HEK293 (cell line): ENCODE results near the gene SIN3A.
A peak's percentile ranks its signal among the peaks of the same experiment; 100 is the strongest.

Experiments
- CTCF ChIA-PET: fragments of 350-600 bp; formaldehyde crosslinking; extraction: SDS; loops from one replicate; lab custom pipeline; 2021; ENCODE audit warnings: antibody characterized with exemption; lab: Yijun Ruan, JAX
- POLR2A ChIA-PET: fragments of 300-600 bp; formaldehyde crosslinking; extraction: SDS; loops from one replicate; lab custom pipeline; 2020; ENCODE audit warnings: antibody characterized with exemption, inconsistent platforms; lab: Yijun Ruan, JAX
- H3K27ac ChIP-seq: fragments of 200-500 bp; sonication (Bioruptor generic); 2 replicates; pipeline ENCODE4 v1.5.1; 2014; ENCODE audit warnings: low read depth, low read length, control low read depth, inconsistent platforms; ENCODE audit errors: extremely low read depth
- H3K36me3 ChIP-seq, 2 experiments: fragments of 200-500 bp in 1 of 2; sonication (Bioruptor generic) in 1 of 2; 1 replicate in 1 of 2; 2 replicates in 1 of 2; pipeline ENCODE4 v1.5.1; 2014 to 2017; ENCODE audit warnings: inconsistent platforms in 2 of 2, low read length in 2 of 2; ENCODE audit not compliant: control insufficient read depth in 2 of 2, insufficient read depth in 1 of 2
- H3K4me1 ChIP-seq: fragments of 200-500 bp; sonication (Bioruptor generic); 2 replicates; pipeline ENCODE4 v1.5.1; 2014; ENCODE audit warnings: mild to moderate bottlenecking, low read length, inconsistent platforms; ENCODE audit not compliant: control insufficient read depth, insufficient read depth
- H3K4me3 ChIP-seq: 2 replicates; pipeline ENCODE4 v1.5.1; 2011; ENCODE audit warnings: low read depth, mild to moderate bottlenecking, control low read depth, low read length, moderate library complexity
- H3K9me3 ChIP-seq: fragments of 200-500 bp; sonication (Bioruptor generic); 2 replicates; pipeline ENCODE4 v1.5.1; 2014; ENCODE audit warnings: low read depth, low read length, inconsistent platforms; ENCODE audit not compliant: control insufficient read depth, insufficient read depth
- BCL11B ChIP-seq: fragments of 450-650 bp; formaldehyde crosslinking; IDR thresholded peaks from 2 replicates; pipeline ENCODE4 v1.5.1; 2016; ENCODE audit warnings: low read depth, missing biosample characterization, missing genetic modification characterization
- KLF1 ChIP-seq: fragments of 450-650 bp; formaldehyde crosslinking; IDR thresholded peaks from 2 replicates; pipeline ENCODE4 v1.5.1; 2016; ENCODE audit warnings: missing biosample characterization, missing genetic modification characterization
- KLF16 ChIP-seq: fragments of 450-650 bp; formaldehyde crosslinking; IDR thresholded peaks from 2 replicates; pipeline ENCODE4 v1.5.1; 2017; ENCODE audit warnings: missing biosample characterization, missing genetic modification characterization
- KLF7 ChIP-seq: fragments of 450-650 bp; formaldehyde crosslinking; IDR thresholded peaks from 2 replicates; pipeline ENCODE4 v1.5.1; 2016; ENCODE audit warnings: missing biosample characterization, missing genetic modification characterization, borderline replicate concordance
- RBAK ChIP-seq: fragments of 450-650 bp; formaldehyde crosslinking; IDR thresholded peaks from 2 replicates; pipeline ENCODE4 v1.5.1; 2016; ENCODE audit warnings: missing biosample characterization, missing genetic modification characterization
- SCRT2 ChIP-seq: fragments of 450-650 bp; formaldehyde crosslinking; IDR thresholded peaks from 2 replicates; pipeline ENCODE4 v1.5.1; 2016; ENCODE audit warnings: missing biosample characterization, missing genetic modification characterization
- SP2 ChIP-seq: fragments of 450-650 bp; formaldehyde crosslinking; IDR thresholded peaks from 2 replicates; pipeline ENCODE4 v1.5.1; 2016; ENCODE audit warnings: missing biosample characterization, missing genetic modification characterization
- ZBTB1 ChIP-seq: fragments of 450-650 bp; formaldehyde crosslinking; IDR thresholded peaks from 2 replicates; pipeline ENCODE4 v1.5.1; 2016; ENCODE audit warnings: missing biosample characterization, missing genetic modification characterization
- ZBTB44 ChIP-seq: fragments of 450-650 bp; IDR thresholded peaks from 2 replicates; pipeline ENCODE4 v1.5.1; 2018; ENCODE audit warnings: missing biosample characterization, mild to moderate bottlenecking, missing genetic modification characterization
- ZFP41 ChIP-seq: fragments of 450-650 bp; formaldehyde crosslinking; IDR thresholded peaks from 2 replicates; pipeline ENCODE4 v1.5.1; 2016; ENCODE audit warnings: missing biosample characterization, missing genetic modification characterization, borderline replicate concordance
- ZNF121 ChIP-seq: fragments of 450-650 bp; formaldehyde crosslinking; IDR thresholded peaks from 2 replicates; pipeline ENCODE4 v1.5.1; 2016; ENCODE audit warnings: missing biosample characterization, missing genetic modification characterization
- ZNF366 ChIP-seq: fragments of 450-650 bp; formaldehyde crosslinking; conservative IDR thresholded peaks from 2 replicates; pipeline ENCODE4 v1.5.1; 2016; ENCODE audit warnings: missing biosample characterization, missing genetic modification characterization
- ZNF404 ChIP-seq: fragments of 450-650 bp; formaldehyde crosslinking; IDR thresholded peaks from 2 replicates; pipeline ENCODE4 v1.5.1; 2017; ENCODE audit warnings: missing biosample characterization, missing genetic modification characterization
- ZNF488 ChIP-seq: fragments of 450-650 bp; formaldehyde crosslinking; IDR thresholded peaks from 2 replicates; pipeline ENCODE4 v1.5.1; 2016; ENCODE audit warnings: missing biosample characterization, missing genetic modification characterization
- ZNF561 ChIP-seq: fragments of 450-650 bp; IDR thresholded peaks from 2 replicates; pipeline ENCODE4 v1.5.1; 2018; ENCODE audit warnings: missing biosample characterization, missing genetic modification characterization, borderline replicate concordance
- ZNF580 ChIP-seq: fragments of 450-650 bp; formaldehyde crosslinking; IDR thresholded peaks from 2 replicates; pipeline ENCODE4 v1.5.1; 2016; ENCODE audit warnings: missing biosample characterization, missing genetic modification characterization
- ZNF76 ChIP-seq: fragments of 450-650 bp; formaldehyde crosslinking; IDR thresholded peaks from 2 replicates; pipeline ENCODE4; 2016; ENCODE audit warnings: low read depth, missing biosample characterization, missing genetic modification characterization, borderline replicate concordance
- ZSCAN5A ChIP-seq: fragments of 450-650 bp; formaldehyde crosslinking; IDR thresholded peaks from 2 replicates; pipeline ENCODE4 v1.5.1; 2016; ENCODE audit warnings: missing biosample characterization, missing genetic modification characterization
- TF ChIP-seq, protein P1 (sequence below): fragments of 450-650 bp; formaldehyde crosslinking; IDR thresholded peaks from 2 replicates; pipeline ENCODE4 v1.5.1; 2016; ENCODE audit warnings: missing biosample characterization, missing genetic modification characterization
- TF ChIP-seq, protein P2 (sequence below): fragments of 450-650 bp; formaldehyde crosslinking; IDR thresholded peaks from 2 replicates; pipeline ENCODE4 v1.5.1; 2016; ENCODE audit warnings: missing biosample characterization, missing genetic modification characterization
- TF ChIP-seq, protein P3 (sequence below): fragments of 450-650 bp; formaldehyde crosslinking; IDR thresholded peaks from 2 replicates; pipeline ENCODE4 v1.5.1; 2016; ENCODE audit warnings: missing biosample characterization, missing genetic modification characterization

The SIN3A gene

DNA sequence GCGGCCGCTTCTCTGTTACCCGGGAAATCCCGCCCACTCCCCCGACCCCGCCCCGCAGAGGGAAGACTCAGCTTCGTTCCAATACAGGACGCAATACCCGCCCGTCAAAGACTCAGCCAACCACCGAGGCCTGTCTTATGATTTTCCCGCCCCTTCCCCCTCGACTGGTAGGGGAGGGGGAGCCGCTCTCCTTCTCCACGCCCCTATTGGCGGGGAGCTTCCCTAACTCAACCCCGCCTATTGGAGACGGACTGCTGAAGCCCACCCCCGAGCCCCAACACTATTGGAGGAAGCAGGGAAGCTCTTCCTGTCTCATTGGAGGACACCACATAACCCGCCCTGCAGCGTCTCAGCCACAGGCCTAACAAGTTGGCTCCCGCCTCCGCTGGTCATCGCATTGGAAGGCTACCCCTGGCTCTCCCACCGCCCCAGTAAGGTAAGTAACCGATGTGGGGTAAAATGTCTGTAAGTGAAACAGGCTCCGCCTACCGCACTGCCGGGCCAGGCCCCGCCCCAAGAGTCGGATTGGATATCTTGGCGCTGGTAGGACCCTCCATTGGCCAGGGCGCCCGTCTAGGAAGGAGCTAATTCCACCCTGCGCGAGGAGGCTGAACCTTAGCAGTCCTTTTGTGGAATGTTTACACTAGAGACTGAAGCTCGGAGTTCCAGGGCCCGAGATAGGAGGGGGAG, at the start of gene SIN3A (continued):
- TF ChIP-seq ZSCAN5A (no peak), SCRT2 (tag by site-specific recombination) (peak; percentile 46; the same call in 1 of the 2 replicates), ZNF404 (no peak), SP2 (tag by site-specific recombination) (peak; percentile 95), ZNF561 (no peak), KLF16 (tag by site-specific recombination) (no peak; the same call in 1 of the 2 replicates), KLF7 (tag by site-specific recombination) (no peak), BCL11B (tag by site-specific recombination) (no peak), RBAK (tag by site-specific recombination) (no peak), ZNF580 (tag by site-specific recombination) (0 out of 2 replicates have a peak, but pooled peaks have one; percentile 38), ZFP41 (no peak), ZNF76 (peak; percentile 34; the same call in 1 of the 2 replicates), KLF1 (tag by site-specific recombination) (peak; percentile 48; the same call in 1 of the 2 replicates)
- TF ChIP-seq, protein P1, sequence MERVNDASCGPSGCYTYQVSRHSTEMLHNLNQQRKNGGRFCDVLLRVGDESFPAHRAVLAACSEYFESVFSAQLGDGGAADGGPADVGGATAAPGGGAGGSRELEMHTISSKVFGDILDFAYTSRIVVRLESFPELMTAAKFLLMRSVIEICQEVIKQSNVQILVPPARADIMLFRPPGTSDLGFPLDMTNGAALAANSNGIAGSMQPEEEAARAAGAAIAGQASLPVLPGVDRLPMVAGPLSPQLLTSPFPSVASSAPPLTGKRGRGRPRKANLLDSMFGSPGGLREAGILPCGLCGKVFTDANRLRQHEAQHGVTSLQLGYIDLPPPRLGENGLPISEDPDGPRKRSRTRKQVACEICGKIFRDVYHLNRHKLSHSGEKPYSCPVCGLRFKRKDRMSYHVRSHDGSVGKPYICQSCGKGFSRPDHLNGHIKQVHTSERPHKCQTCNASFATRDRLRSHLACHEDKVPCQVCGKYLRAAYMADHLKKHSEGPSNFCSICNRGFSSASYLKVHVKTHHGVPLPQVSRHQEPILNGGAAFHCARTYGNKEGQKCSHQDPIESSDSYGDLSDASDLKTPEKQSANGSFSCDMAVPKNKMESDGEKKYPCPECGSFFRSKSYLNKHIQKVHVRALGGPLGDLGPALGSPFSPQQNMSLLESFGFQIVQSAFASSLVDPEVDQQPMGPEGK (tag by site-specific recombination), result peak; percentile 78
- TF ChIP-seq, protein P2, sequence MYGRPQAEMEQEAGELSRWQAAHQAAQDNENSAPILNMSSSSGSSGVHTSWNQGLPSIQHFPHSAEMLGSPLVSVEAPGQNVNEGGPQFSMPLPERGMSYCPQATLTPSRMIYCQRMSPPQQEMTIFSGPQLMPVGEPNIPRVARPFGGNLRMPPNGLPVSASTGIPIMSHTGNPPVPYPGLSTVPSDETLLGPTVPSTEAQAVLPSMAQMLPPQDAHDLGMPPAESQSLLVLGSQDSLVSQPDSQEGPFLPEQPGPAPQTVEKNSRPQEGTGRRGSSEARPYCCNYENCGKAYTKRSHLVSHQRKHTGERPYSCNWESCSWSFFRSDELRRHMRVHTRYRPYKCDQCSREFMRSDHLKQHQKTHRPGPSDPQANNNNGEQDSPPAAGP, result peak; percentile 6; the same call in 1 of the 2 replicates

- no peak overlapping the region for H3K27ac ChIP-seq
- TF ChIP-seq ZNF488 (tag by site-specific recombination) (no peak), ZBTB1 (tag by site-specific recombination) (no peak), ZNF561 (no peak)
- H3K36me3 ChIP-seq, result peaks cover 24 to 70% of the 10 kb centered on the region in 2 experiments
- POLR2A ChIA-PET, result no interaction called here
- no peaks in the 10 kb centered on the region for H3K9me3 ChIP-seq
- no peak overlapping the region for H3K4me3 ChIP-seq
- no peaks in the 10 kb centered on the region for H3K4me1 ChIP-seq
- CTCF ChIA-PET, result interaction anchor here (0.6 to 2.8 kb wide), 3 partner anchors 74 to 353 kb away, joined by 4 to 9 read pairs (median 5); partner anchors contain the start of gene MAN2C1
Observed at GRCh38 chr15:75493732-75494131, 42.2 kb upstream of the SIN3A start.

DNA sequence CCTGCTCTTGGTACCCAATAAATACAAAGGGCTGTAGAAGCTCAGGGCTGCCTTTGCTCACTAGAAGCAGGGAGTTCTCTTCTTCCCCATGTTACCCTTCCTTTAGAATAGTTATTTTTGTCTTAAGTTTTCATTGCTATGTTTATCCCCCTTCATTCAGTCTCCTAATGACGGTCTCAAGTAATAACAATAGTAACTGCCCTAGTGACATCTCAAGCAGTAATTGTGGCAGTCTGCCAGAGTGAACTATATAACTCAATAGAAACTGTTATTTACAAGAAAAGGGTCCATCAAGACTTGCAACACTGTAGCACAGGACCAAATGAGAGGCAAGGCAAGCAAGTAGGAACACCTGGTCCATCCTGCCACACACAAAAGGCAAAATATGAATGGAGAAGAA, 32.5 kb upstream of the SIN3A start:
- H3K9me3 ChIP-seq, result no peaks in the 10 kb centered on the region
- ChIA-PET POLR2A (interaction anchor here (1.3 kb wide), 1 partner anchor 28 kb away, joined by 4 read pairs; no protein-coding TSS in a partner anchor), CTCF (interaction anchor here (0.5 to 1.1 kb wide), 6 partner anchors 8 to 353 kb away, joined by 3 to 5 read pairs (median 3); partner anchors contain the start of gene SNX33)
- H3K4me3 ChIP-seq, result no peak overlapping the region
- no peak overlapping the region for H3K27ac ChIP-seq
- peaks cover 32 to 53% of the 10 kb centered on the region in 2 experiments for H3K36me3 ChIP-seq
- H3K4me1 ChIP-seq, result no peaks in the 10 kb centered on the region
- TF ChIP-seq ZBTB44 (no peak), ZNF366 (tag by site-specific recombination) (no peak), ZNF121 (tag by site-specific recombination) (no peak)
- TF ChIP-seq, protein P3, sequence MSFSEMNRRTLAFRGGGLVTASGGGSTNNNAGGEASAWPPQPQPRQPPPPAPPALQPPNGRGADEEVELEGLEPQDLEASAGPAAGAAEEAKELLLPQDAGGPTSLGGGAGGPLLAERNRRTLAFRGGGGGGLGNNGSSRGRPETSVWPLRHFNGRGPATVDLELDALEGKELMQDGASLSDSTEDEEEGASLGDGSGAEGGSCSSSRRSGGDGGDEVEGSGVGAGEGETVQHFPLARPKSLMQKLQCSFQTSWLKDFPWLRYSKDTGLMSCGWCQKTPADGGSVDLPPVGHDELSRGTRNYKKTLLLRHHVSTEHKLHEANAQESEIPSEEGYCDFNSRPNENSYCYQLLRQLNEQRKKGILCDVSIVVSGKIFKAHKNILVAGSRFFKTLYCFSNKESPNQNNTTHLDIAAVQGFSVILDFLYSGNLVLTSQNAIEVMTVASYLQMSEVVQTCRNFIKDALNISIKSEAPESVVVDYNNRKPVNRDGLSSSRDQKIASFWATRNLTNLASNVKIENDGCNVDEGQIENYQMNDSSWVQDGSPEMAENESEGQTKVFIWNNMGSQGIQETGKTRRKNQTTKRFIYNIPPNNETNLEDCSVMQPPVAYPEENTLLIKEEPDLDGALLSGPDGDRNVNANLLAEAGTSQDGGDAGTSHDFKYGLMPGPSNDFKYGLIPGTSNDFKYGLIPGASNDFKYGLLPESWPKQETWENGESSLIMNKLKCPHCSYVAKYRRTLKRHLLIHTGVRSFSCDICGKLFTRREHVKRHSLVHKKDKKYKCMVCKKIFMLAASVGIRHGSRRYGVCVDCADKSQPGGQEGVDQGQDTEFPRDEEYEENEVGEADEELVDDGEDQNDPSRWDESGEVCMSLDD, result no peak
